NCI-H82 treated with DMSO at 0.1 percent for 48 hours (cell line): ENCODE measurements around the gene BPIFA3.
"Not testable (repeated sequence)": the region's sequence is repeated elsewhere in the genome, so short reads cannot be mapped to it uniquely, and the experiment has no call there.

Source experiments
- DNase-seq: peaks from one replicate; lab custom pipeline; 2025; ENCODE audit not compliant: unreplicated experiment; lab: John Stamatoyannopoulos, UW

Gene BPIFA3

DNA sequence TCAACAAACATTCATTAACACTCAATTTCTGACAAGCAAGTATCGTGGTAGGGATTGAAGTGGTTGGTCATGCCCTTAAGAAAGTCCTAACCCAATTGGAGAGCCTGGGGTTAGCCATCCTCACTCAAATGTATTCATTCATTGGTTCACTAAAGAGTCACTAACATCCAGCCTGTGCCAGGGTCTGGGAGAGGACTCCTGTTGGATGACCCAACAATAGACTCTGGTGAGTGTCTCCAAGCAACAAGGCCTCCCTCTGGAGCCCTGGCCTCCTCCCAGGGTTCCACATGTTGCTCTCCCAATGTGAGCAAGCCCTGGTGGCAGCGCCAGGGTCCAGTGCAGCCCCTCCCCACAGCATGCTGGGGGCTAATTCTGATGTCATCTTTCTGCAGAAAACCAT is at the start of gene BPIFA3:
BPIFA3 (plus strand) TSS at position 301 of the 400 bp plus-strand sequence. CDS start 185 bp downstream, outside the sequence.
- no peak for DNase-seq

- no peak for DNase-seq
Measured at GRCh38 chr20:33167859-33168258, 49.3 kb upstream of the BPIFA3 start, which contains the start of gene BPIFA2. TSS of gene BPIFA2 (plus strand) at chr20:33168159. CDS start at chr20:33169146, 987 bp downstream.

- peak; percentile 6 for DNase-seq
Measured at GRCh38 chr20:33169176-33169794, 47.9 kb upstream of the BPIFA3 start.

DNA sequence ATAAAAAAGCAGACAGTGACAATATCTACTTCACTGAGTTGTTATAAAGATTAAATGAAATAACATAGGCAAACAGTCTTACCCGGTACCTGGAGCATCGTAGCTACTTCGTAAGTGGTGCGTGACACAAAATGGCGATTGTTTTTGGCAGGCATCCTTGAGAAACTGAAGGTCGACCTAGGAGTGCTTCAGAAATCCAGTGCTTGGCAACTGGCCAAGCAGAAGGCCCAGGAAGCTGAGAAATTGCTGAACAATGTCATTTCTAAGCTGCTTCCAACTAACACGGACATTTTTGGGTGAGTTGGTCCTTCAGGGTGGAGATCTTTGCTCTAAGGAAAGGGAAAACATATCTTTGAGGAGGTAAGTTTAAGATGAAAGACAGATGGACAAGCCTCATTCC is 44.4 kb upstream of the BPIFA3 start:
- DNase-seq, result no peak

DNA sequence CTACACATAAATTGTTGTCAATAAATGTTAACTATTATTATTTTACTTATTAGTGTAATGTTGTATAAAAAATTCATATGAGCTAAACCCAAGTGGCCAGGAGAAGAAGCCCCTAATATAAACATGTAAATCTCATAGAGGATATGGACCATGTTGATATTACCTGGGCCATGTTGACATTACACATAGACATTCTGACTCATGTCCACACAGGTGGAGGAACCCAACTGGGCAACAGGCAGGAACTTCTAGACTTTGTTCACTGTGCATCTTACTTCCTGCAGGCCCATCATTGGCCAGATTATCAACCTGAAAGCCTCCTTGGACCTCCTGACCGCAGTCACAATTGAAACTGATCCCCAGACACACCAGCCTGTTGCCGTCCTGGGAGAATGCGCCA is 42.0 kb upstream of the BPIFA3 start:
- no peak for DNase-seq

DNA sequence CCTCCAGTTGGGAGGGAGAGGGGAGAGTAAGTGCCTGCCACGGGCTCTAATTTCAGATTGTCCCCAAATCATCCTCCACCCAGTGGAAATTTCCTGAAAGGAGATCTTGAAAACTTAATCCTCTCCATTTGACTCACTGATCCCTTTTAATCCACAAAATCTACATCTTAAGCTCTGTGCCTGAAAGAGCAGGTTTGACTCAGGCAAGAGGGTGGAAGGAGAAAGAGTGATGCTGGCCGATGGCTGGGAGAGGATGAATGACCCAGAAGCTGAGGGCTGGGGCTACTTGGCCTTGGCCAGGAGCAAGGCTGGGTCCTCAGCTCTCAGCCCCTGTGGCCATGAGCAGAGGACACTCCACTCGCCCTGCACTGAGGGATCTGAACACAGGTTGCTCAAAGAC is 41.1 kb upstream of the BPIFA3 start:
- peak; percentile 90 for DNase-seq

DNA sequence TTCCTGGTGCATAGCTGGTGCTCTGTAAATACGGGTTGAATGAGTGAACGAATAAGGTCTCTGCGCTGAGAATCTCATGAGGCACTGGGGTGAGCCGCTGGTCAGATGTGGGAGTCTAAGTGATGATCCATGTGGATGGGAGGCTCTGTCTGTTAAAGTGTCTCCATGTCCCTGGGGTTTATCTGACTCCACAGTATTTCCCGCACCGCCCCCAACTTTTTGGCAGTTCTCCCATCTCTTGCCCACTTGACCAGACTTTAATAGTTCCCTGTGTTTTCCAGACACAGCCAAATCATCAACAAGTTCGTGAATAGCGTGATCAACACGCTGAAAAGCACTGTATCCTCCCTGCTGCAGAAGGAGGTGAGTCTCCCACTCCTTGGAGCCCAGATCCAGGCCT is 39.3 kb upstream of the BPIFA3 start:
- no peak for DNase-seq

GRCh38 chr20:33178726-33179125 is 38.4 kb upstream of the BPIFA3 start:
- DNase-seq, result no peak

DNA sequence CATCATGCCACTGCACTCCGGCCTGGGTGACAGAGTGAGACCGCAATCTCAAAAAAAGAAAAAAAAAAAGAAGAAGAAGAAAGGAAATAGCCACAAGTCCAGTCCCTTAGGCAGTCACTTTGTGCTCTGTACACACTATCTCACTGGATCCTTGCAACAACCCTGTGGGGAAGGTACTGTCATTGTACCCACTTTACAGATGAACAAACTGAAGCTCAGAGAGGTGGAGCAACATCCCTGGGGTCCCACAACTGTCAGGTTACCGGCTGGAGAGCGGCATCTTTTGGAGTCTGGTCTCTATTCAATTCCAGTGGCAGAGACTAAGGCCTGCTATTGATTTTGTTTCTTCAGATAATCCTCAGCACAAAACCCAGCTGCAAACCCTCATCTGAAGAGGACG is 37.0 kb upstream of the BPIFA3 start:
- no peak for DNase-seq

- DNase-seq, result no peak
Measured at GRCh38 chr20:33181482-33182093, 35.6 kb upstream of the BPIFA3 start.

- peak; percentile 4 for DNase-seq
Measured at GRCh38 chr20:33183312-33183711, 33.8 kb upstream of the BPIFA3 start.

DNA sequence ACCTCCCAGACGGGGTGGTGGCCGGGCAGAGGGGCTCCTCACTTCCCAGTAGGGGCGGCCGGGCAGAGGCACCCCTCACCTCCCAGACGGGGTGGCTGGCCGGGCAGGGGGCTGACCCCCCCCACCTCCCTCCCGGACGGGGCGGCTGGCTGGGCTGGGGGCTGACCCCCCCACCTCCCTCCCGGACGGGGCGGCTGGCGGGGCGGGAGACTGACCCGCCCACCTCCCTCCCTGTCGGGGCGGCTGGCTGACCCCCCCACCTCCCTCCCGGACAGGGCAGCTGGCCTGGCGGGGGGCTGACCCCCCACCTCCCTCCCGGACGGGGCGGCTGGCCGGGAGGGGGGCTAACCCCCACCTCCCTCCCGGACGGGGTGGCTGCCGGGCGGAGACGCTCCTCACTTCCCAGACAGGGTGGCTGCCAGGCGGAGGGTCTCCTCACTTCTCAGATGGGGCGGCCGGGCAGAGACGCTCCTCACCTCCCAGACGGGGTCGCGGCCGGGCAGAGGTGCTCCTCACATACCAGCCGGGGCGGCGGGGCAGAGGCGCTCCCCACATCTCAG is 32.0 kb upstream of the BPIFA3 start:
- DNase-seq, result not testable (repeated sequence)

DNA sequence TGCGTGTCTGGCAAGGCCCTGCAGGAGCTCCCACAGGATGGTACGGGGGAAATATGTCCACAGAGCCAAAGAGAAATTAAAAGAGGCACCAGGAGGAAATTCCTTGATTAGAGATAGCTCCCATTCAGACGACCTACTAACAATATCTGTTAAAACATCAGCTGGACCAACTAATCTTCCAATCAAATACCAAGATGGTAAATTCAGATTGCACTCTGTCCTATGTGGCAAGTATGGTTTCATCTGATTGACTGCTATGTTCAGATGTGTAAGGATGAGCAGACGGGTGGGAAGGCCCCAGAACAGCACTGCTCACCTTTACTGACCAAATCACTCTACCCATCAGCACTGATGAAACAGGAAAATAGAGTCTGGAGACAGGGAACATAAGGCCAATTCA is 29.7 kb upstream of the BPIFA3 start:
- no peak for DNase-seq

DNA sequence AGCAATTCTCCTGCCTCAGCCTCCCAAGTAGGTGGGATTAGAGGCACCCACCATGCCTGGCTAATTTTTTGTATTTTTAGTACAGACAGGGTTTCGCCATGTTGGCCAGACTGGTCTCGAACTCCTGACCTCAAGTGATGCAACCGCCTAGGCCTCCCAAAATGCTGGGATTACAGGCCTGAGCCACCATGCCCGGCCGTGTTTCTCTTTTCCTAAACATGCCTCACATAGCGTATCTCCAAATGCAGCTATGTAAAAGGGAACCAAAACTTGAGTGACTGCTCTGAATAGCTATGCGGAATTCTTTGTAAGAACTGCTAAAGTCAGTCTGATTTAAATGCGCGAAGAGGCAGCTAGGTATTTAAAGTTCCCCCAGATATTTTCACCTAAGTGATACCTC is 28.7 kb upstream of the BPIFA3 start:
- no peak for DNase-seq

GRCh38 chr20:33191484-33191883 is 25.7 kb upstream of the BPIFA3 start:
- no peak for DNase-seq

DNA sequence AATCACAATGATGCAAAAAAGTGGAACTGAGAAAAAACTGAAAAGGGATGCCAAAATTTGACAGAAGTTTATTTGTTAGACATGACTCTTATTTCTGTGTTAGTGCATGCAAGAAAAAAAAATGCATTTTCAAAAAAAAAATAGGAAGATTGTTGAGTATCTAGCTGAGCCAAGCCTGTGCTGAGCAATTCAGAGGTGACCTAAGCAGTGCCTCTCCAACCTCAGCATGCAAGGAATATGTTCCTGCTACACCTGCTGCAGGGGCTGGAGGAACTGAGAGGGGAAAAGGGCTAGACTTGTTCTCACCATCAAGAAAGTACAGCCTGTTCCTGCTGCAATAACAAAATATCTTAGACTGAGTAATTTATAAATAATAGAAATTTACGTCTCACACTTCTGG is 25.2 kb upstream of the BPIFA3 start:
- no peak for DNase-seq

DNA sequence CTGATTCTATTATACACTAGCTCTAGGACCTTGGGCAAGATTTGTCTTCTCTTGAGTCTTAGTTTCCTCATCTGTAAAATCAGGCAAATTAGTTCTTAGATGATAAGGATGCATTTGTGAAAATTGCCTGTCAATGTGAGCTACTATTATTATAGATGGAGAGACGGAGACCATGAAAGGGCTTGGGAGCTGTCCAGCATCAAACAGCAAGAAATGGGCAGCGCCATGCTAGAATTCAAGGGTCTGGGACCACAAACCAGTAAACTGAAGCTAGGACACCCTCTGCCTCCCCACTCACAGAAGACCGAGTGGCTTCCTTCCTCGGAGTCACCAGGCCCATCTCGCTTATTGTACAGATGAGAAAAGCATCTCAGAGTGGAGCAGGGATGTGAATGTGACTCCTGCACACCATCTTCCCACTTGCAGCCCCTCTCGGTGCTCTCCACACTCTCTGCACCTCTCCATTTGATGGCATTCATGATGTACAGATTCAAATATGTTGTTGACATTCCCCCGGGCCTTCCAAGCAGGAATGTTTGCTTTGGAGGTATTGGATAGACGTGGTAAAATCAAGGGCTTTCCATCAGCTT is 24.1 kb upstream of the BPIFA3 start:
- no peak for DNase-seq

- DNase-seq, result no peak
Measured at GRCh38 chr20:33199026-33199425, 18.1 kb upstream of the BPIFA3 start.

DNA sequence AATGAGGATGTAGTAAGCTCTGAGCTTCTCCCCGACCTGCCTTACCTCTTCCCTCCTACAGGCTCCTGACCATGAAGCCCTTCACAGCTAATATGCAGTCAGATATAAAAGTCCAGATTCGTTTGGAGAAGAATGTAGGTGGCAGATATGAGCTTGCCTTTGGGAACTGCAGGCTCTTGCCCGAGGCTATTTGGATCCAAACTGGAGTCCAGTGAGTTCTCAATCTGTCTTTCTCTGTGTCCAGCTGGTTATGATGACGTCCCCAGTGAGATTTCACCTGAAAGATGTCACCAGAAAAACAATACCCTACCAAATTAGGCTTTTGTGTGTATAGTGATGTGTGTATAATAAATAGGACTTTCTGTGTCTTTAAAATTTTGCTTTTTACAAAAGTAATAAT is 14.7 kb upstream of the BPIFA3 start:
- no peak for DNase-seq

- no peak for DNase-seq
Measured at GRCh38 chr20:33203444-33203843, 13.7 kb upstream of the BPIFA3 start.

DNA sequence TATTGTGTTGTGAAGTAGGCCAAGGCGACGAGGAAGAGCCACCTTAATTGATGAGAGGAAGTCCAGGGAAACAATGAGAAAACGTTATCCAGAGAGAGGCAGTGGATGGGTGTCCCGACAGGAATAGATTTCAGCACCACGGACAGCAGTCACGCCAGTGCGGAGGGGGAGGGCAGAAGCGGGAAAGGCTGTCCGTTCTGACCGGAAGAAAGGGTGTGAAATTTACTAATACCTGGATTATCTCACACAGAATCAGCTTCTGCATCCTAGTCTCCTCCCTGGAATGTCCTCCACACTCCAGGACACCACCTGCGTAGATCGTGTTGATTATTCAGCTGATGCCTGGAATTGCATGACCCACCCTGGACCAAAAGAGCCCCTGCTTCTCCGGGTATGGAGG is 7.4 kb upstream of the BPIFA3 start:
- DNase-seq, result no peak

DNA sequence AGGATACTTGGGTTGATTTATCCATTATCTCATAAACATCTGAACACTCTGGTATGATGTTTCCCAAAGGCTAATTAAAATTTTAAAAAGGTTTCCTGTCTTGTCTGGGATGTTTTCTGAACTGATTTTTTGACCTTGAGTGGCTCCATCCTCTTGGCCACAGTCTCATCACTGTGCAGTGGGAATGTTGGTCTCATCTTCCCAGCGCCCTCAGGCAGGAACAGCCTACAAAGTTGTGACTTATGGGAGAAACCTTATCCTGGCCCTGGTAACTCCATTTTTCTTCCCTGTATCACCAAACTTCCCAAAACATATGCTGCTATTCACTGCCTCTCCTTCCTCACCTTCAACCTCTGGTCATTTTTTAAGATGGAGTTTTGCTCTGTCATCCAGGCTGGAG is 6.8 kb upstream of the BPIFA3 start:
- no peak for DNase-seq
